ENCODE data around the gene TMEM120A. TPM values are rescaled to one million over a fixed set of nuclear protein-coding genes. Genes with fewer than 3 reads are reported as not detected.
"Not testable (repeated sequence)": the region's sequence is repeated elsewhere in the genome, so short reads cannot be mapped to it uniquely, and the experiment has no call there.

The TMEM120A gene
- total RNA-seq, 1 donor from 2014 or later, result 43.9 TPM

- peak overlapping the region; percentile 53 for H3K27ac ChIP-seq
- intact Hi-C loops (cut with DNase I), result no loop called here
- no peak for TF ChIP-seq CTCF (IDR thresholded peaks at IDR 0.05)
Measured at GRCh38 chr7:76009672-76010600, 15.5 kb upstream of the TMEM120A start.

GRCh38 chr7:76008156-76008687 lies 13.8 kb upstream of the TMEM120A start:
- Histone ChIP-seq H3K27ac (peak overlapping the region; percentile 30), H3K36me3 (peaks cover 15% of the 10 kb centered on the region), H3K9me3 (no peaks in the 10 kb centered on the region), H3K4me1 (peaks cover 28% of the 10 kb centered on the region), H3K27me3 (no peaks in the 10 kb centered on the region), H3K4me3 (no peak overlapping the region)
- intact Hi-C loops (cut with DNase I), result no loop called here
- no peak for TF ChIP-seq CTCF (IDR thresholded peaks at IDR 0.05)
- ATAC-seq, result no peak
- DNase-seq, result no peak

More at GRCh38 chr7:76009672-76010600, 15.5 kb upstream of the TMEM120A start:
- ATAC-seq, result peak; percentile 19
- H3K4me3 ChIP-seq, result no peak overlapping the region
- peaks cover 4% of the 10 kb centered on the region for H3K36me3 ChIP-seq
- H3K4me1 ChIP-seq, result peaks cover 28% of the 10 kb centered on the region
- no peak for DNase-seq
- no peaks in the 10 kb centered on the region for H3K9me3 ChIP-seq
- no peaks in the 10 kb centered on the region for H3K27me3 ChIP-seq

GRCh38 chr7:76005004-76005403 lies 10.6 kb upstream of the TMEM120A start:
- H3K27ac ChIP-seq; H3K4me3 ChIP-seq; H3K27me3 ChIP-seq; intact Hi-C loops (cut with DNase I); DNase-seq; ATAC-seq; H3K9me3 ChIP-seq: not testable (repeated sequence)
- Histone ChIP-seq H3K4me1 (peaks cover 15% of the 10 kb centered on the region), H3K36me3 (peaks cover 18% of the 10 kb centered on the region)

GRCh38 chr7:76003351-76003750 lies 9.0 kb upstream of the TMEM120A start:
- Histone ChIP-seq H3K4me1 (peaks cover 3% of the 10 kb centered on the region), H3K36me3 (peaks cover 18% of the 10 kb centered on the region), H3K4me3 (no peak overlapping the region), H3K9me3 (no peaks in the 10 kb centered on the region), H3K27ac (no peak overlapping the region), H3K27me3 (no peaks in the 10 kb centered on the region)
- intact Hi-C loops (cut with DNase I), result no loop called here
- no peak for TF ChIP-seq CTCF (IDR thresholded peaks at IDR 0.05)
- ATAC-seq, result no peak
- no peak for DNase-seq

- Histone ChIP-seq H3K9me3 (no peaks in the 10 kb centered on the region), H3K4me1 (no peaks in the 10 kb centered on the region), H3K36me3 (peaks cover 18% of the 10 kb centered on the region), H3K27me3 (no peaks in the 10 kb centered on the region), H3K4me3 (no peak overlapping the region), H3K27ac (no peak overlapping the region)
- no peak for DNase-seq
- no peak for ATAC-seq
- no peak for TF ChIP-seq CTCF (IDR thresholded peaks at IDR 0.05)
- intact Hi-C loops (cut with DNase I), result no loop called here
Measured at GRCh38 chr7:76002822-76003221, 8.4 kb upstream of the TMEM120A start.

- no peak overlapping the region for H3K27ac ChIP-seq
- intact Hi-C loops (cut with DNase I), result no loop called here
- peaks cover 18% of the 10 kb centered on the region for H3K36me3 ChIP-seq
- H3K4me1 ChIP-seq, result no peaks in the 10 kb centered on the region
- H3K9me3 ChIP-seq, result no peaks in the 10 kb centered on the region
- no peaks in the 10 kb centered on the region for H3K27me3 ChIP-seq
- DNase-seq (no peak), ATAC-seq (no peak)
- no peak overlapping the region for H3K4me3 ChIP-seq
- TF ChIP-seq CTCF (IDR thresholded peaks at IDR 0.05), result no peak
Measured at GRCh38 chr7:76002139-76002538, 7.7 kb upstream of the TMEM120A start.

Data from upper lobe of right lung (tissue), 1 donor.